Measurements from ENCODE around the gene AGBL5.
A peak's percentile ranks its signal among the peaks of the same experiment; 100 is the strongest.

The AGBL5 gene

GRCh38 chr2:27023740-27024139, 27.7 kb upstream of the AGBL5 start:
- DNase-seq (ENCODE audit: low read depth in 1 of 2, low spot score in 1 of 2) = no peak

- DNase-seq (ENCODE audit: low read depth in 1 of 2, low spot score in 1 of 2) = no peak
Observed at GRCh38 chr2:27024188-27024587, 27.3 kb upstream of the AGBL5 start.

GRCh38 chr2:27024812-27025211, 26.7 kb upstream of the AGBL5 start:
- DNase-seq (ENCODE audit: low read depth in 1 of 2, low spot score in 1 of 2) = no peak

- no peak for DNase-seq (ENCODE audit: low read depth in 1 of 2, low spot score in 1 of 2)
Observed at GRCh38 chr2:27025281-27025800, 26.1 kb upstream of the AGBL5 start.

- DNase-seq (ENCODE audit: low read depth in 1 of 2, low spot score in 1 of 2) = no peak
Observed at GRCh38 chr2:27025861-27026851, 25.3 kb upstream of the AGBL5 start.

- DNase-seq (ENCODE audit: low read depth in 1 of 2, low spot score in 1 of 2) = no peak
Observed at GRCh38 chr2:27027211-27027651, 24.2 kb upstream of the AGBL5 start.

- no peak for DNase-seq (ENCODE audit: low read depth in 1 of 2, low spot score in 1 of 2)
Observed at GRCh38 chr2:27029051-27029450, 22.4 kb upstream of the AGBL5 start.

GRCh38 chr2:27032495-27033252, 18.8 kb upstream of the AGBL5 start, which contains the start of gene TMEM214:
Gene TMEM214 (plus strand): TSS chr2:27032965. CDS start chr2:27033016, 51 bp downstream.
- peak; percentile 50 to 71 for DNase-seq (ENCODE audit: low read depth in 1 of 2, low spot score in 1 of 2)

- DNase-seq (ENCODE audit: low read depth in 1 of 2, low spot score in 1 of 2) = no peak
Observed at GRCh38 chr2:27033253-27033852, 18.1 kb upstream of the AGBL5 start.

GRCh38 chr2:27038012-27038411, 13.5 kb upstream of the AGBL5 start:
- no peak for DNase-seq (ENCODE audit: low read depth in 1 of 2, low spot score in 1 of 2)

GRCh38 chr2:27038631-27039339, 12.7 kb upstream of the AGBL5 start:
- DNase-seq (ENCODE audit: low read depth in 1 of 2, low spot score in 1 of 2) = no peak

- no peak for DNase-seq (ENCODE audit: low read depth in 1 of 2, low spot score in 1 of 2)
Observed at GRCh38 chr2:27039426-27039825, 12.0 kb upstream of the AGBL5 start.

GRCh38 chr2:27039871-27040270, 11.6 kb upstream of the AGBL5 start:
- no peak for DNase-seq (ENCODE audit: low read depth in 1 of 2, low spot score in 1 of 2)

- DNase-seq (ENCODE audit: low read depth in 1 of 2, low spot score in 1 of 2) = no peak
Observed at GRCh38 chr2:27040282-27040681, 11.2 kb upstream of the AGBL5 start.

GRCh38 chr2:27041752-27042151, 9.7 kb upstream of the AGBL5 start:
- no peak for DNase-seq (ENCODE audit: low read depth in 1 of 2, low spot score in 1 of 2)

- no peak for DNase-seq (ENCODE audit: low read depth in 1 of 2, low spot score in 1 of 2)
Observed at GRCh38 chr2:27042159-27042661, 9.3 kb upstream of the AGBL5 start.

- no peak for DNase-seq (ENCODE audit: low read depth in 1 of 2, low spot score in 1 of 2)
Observed at GRCh38 chr2:27042985-27043634, 8.4 kb upstream of the AGBL5 start.

GRCh38 chr2:27049422-27050280, 1.8 kb upstream of the AGBL5 start:
- DNase-seq (ENCODE audit: low read depth in 1 of 2, low spot score in 1 of 2) = peak; percentile 26 to 57
